Measurements from ENCODE around the gene GPRC5A.

GPRC5A gene

GRCh38 chr12:12943586-12944260, 52.4 kb downstream of the GPRC5A start:
- Histone ChIP-seq H3K9ac (ENCODE audit: low read depth, low read length) (no peak overlapping the region), H3K9me3 (ENCODE audit: control insufficient read depth, insufficient read depth, low read length) (no peaks in the 10 kb centered on the region), H3K36me3 (ENCODE audit: control insufficient read depth, insufficient read depth, low read length) (no peaks in the 10 kb centered on the region), H3K4me1 (ENCODE audit: control insufficient read depth, insufficient read depth, low read length) (no peaks in the 10 kb centered on the region), H3K27ac (ENCODE audit: low read depth, low read length) (no peak overlapping the region), H3K27me3 (ENCODE audit: control insufficient read depth, insufficient read depth, low read length) (no peaks in the 10 kb centered on the region), H3K4me3 (ENCODE audit: low read depth, low read length) (no peak overlapping the region)

GRCh38 chr12:12945591-12945990, 54.2 kb downstream of the GPRC5A start:
- Histone ChIP-seq H3K27me3 (ENCODE audit: control insufficient read depth, insufficient read depth, low read length) (no peaks in the 10 kb centered on the region), H3K4me1 (ENCODE audit: control insufficient read depth, insufficient read depth, low read length) (no peaks in the 10 kb centered on the region), H3K9ac (ENCODE audit: low read depth, low read length) (no peak overlapping the region), H3K4me3 (ENCODE audit: low read depth, low read length) (no peak overlapping the region), H3K27ac (ENCODE audit: low read depth, low read length) (no peak overlapping the region), H3K36me3 (ENCODE audit: control insufficient read depth, insufficient read depth, low read length) (0 out of 2 replicates have a peak, but pooled peaks cover 5% of the 10 kb centered on the region), H3K9me3 (ENCODE audit: control insufficient read depth, insufficient read depth, low read length) (no peaks in the 10 kb centered on the region)

GRCh38 chr12:12946686-12947355, 55.5 kb downstream of the GPRC5A start:
- Histone ChIP-seq H3K36me3 (ENCODE audit: control insufficient read depth, insufficient read depth, low read length) (0 out of 2 replicates have a peak, but pooled peaks cover 5% of the 10 kb centered on the region), H3K27ac (ENCODE audit: low read depth, low read length) (no peak overlapping the region), H3K9ac (ENCODE audit: low read depth, low read length) (no peak overlapping the region), H3K9me3 (ENCODE audit: control insufficient read depth, insufficient read depth, low read length) (no peaks in the 10 kb centered on the region), H3K27me3 (ENCODE audit: control insufficient read depth, insufficient read depth, low read length) (no peaks in the 10 kb centered on the region), H3K4me1 (ENCODE audit: control insufficient read depth, insufficient read depth, low read length) (no peaks in the 10 kb centered on the region), H3K4me3 (ENCODE audit: low read depth, low read length) (no peak overlapping the region)

- Histone ChIP-seq H3K27me3 (ENCODE audit: control insufficient read depth, insufficient read depth, low read length) (no peaks in the 10 kb centered on the region), H3K4me3 (ENCODE audit: low read depth, low read length) (no peak overlapping the region), H3K27ac (ENCODE audit: low read depth, low read length) (no peak overlapping the region), H3K4me1 (ENCODE audit: control insufficient read depth, insufficient read depth, low read length) (no peaks in the 10 kb centered on the region), H3K9me3 (ENCODE audit: control insufficient read depth, insufficient read depth, low read length) (no peaks in the 10 kb centered on the region), H3K36me3 (ENCODE audit: control insufficient read depth, insufficient read depth, low read length) (0 out of 2 replicates have a peak, but pooled peaks cover 5% of the 10 kb centered on the region), H3K9ac (ENCODE audit: low read depth, low read length) (no peak overlapping the region)
Measured at GRCh38 chr12:12947902-12948301, 56.5 kb downstream of the GPRC5A start.

GRCh38 chr12:12951504-12951903, 60.1 kb downstream of the GPRC5A start:
- H3K27ac ChIP-seq (ENCODE audit: low read depth, low read length) = no peak overlapping the region

GRCh38 chr12:12952036-12952435, 60.7 kb downstream of the GPRC5A start, which contains the start of gene GPRC5D:
GPRC5D (minus strand) TSS chr12:12952170; CDS start chr12:12950384, 1,786 bp downstream.
- Histone ChIP-seq H3K36me3 (ENCODE audit: control insufficient read depth, insufficient read depth, low read length) (0 out of 2 replicates have a peak, but pooled peaks cover 5% of the 10 kb centered on the region), H3K27ac (ENCODE audit: low read depth, low read length) (no peak within 1 kb of the TSS), H3K9ac (ENCODE audit: low read depth, low read length) (no peak within 1 kb of the TSS), H3K27me3 (ENCODE audit: control insufficient read depth, insufficient read depth, low read length) (no peaks in the 10 kb centered on the region), H3K4me1 (ENCODE audit: control insufficient read depth, insufficient read depth, low read length) (no peaks in the 10 kb centered on the region), H3K4me3 (ENCODE audit: low read depth, low read length) (no peak within 1 kb of the TSS), H3K9me3 (ENCODE audit: control insufficient read depth, insufficient read depth, low read length) (no peaks in the 10 kb centered on the region)

More at GRCh38 chr12:12951504-12951903, 60.1 kb downstream of the GPRC5A start:
- 0 out of 2 replicates have a peak, but pooled peaks cover 5% of the 10 kb centered on the region for H3K36me3 ChIP-seq (ENCODE audit: control insufficient read depth, insufficient read depth, low read length)
- no peak overlapping the region for H3K4me3 ChIP-seq (ENCODE audit: low read depth, low read length)
- H3K4me1 ChIP-seq (ENCODE audit: control insufficient read depth, insufficient read depth, low read length) = no peaks in the 10 kb centered on the region
- no peaks in the 10 kb centered on the region for H3K27me3 ChIP-seq (ENCODE audit: control insufficient read depth, insufficient read depth, low read length)
- no peak overlapping the region for H3K9ac ChIP-seq (ENCODE audit: low read depth, low read length)
- no peaks in the 10 kb centered on the region for H3K9me3 ChIP-seq (ENCODE audit: control insufficient read depth, insufficient read depth, low read length)

GRCh38 chr12:12954356-12954755, 63.0 kb downstream of the GPRC5A start:
- 0 out of 2 replicates have a peak, but pooled peaks cover 5% of the 10 kb centered on the region for H3K36me3 ChIP-seq (ENCODE audit: control insufficient read depth, insufficient read depth, low read length)
- no peak overlapping the region for H3K27ac ChIP-seq (ENCODE audit: low read depth, low read length)
- no peak overlapping the region for H3K4me3 ChIP-seq (ENCODE audit: low read depth, low read length)
- no peak overlapping the region for H3K9ac ChIP-seq (ENCODE audit: low read depth, low read length)
- no peaks in the 10 kb centered on the region for H3K9me3 ChIP-seq (ENCODE audit: control insufficient read depth, insufficient read depth, low read length)
- no peaks in the 10 kb centered on the region for H3K27me3 ChIP-seq (ENCODE audit: control insufficient read depth, insufficient read depth, low read length)
- H3K4me1 ChIP-seq (ENCODE audit: control insufficient read depth, insufficient read depth, low read length) = no peaks in the 10 kb centered on the region

GRCh38 chr12:12954878-12955625, 63.7 kb downstream of the GPRC5A start:
- H3K27me3 ChIP-seq (ENCODE audit: control insufficient read depth, insufficient read depth, low read length) = no peaks in the 10 kb centered on the region
- no peak overlapping the region for H3K4me3 ChIP-seq (ENCODE audit: low read depth, low read length)
- H3K9ac ChIP-seq (ENCODE audit: low read depth, low read length) = no peak overlapping the region
- H3K9me3 ChIP-seq (ENCODE audit: control insufficient read depth, insufficient read depth, low read length) = no peaks in the 10 kb centered on the region
- H3K27ac ChIP-seq (ENCODE audit: low read depth, low read length) = no peak overlapping the region
- no peaks in the 10 kb centered on the region for H3K36me3 ChIP-seq (ENCODE audit: control insufficient read depth, insufficient read depth, low read length)
- H3K4me1 ChIP-seq (ENCODE audit: control insufficient read depth, insufficient read depth, low read length) = no peaks in the 10 kb centered on the region

GRCh38 chr12:12958886-12959285, 67.5 kb downstream of the GPRC5A start:
- H3K9ac ChIP-seq (ENCODE audit: low read depth, low read length) = no peak overlapping the region
- H3K27ac ChIP-seq (ENCODE audit: low read depth, low read length) = no peak overlapping the region
- no peaks in the 10 kb centered on the region for H3K36me3 ChIP-seq (ENCODE audit: control insufficient read depth, insufficient read depth, low read length)
- H3K9me3 ChIP-seq (ENCODE audit: control insufficient read depth, insufficient read depth, low read length) = no peaks in the 10 kb centered on the region
- H3K4me1 ChIP-seq (ENCODE audit: control insufficient read depth, insufficient read depth, low read length) = no peaks in the 10 kb centered on the region
- no peak overlapping the region for H3K4me3 ChIP-seq (ENCODE audit: low read depth, low read length)
- no peaks in the 10 kb centered on the region for H3K27me3 ChIP-seq (ENCODE audit: control insufficient read depth, insufficient read depth, low read length)

GRCh38 chr12:12960639-12961209, 69.4 kb downstream of the GPRC5A start:
- H3K27ac ChIP-seq (ENCODE audit: low read depth, low read length) = no peak overlapping the region
- H3K4me3 ChIP-seq (ENCODE audit: low read depth, low read length) = no peak overlapping the region
- H3K9me3 ChIP-seq (ENCODE audit: control insufficient read depth, insufficient read depth, low read length) = no peaks in the 10 kb centered on the region
- no peak overlapping the region for H3K9ac ChIP-seq (ENCODE audit: low read depth, low read length)
- no peaks in the 10 kb centered on the region for H3K27me3 ChIP-seq (ENCODE audit: control insufficient read depth, insufficient read depth, low read length)
- H3K36me3 ChIP-seq (ENCODE audit: control insufficient read depth, insufficient read depth, low read length) = no peaks in the 10 kb centered on the region
- no peaks in the 10 kb centered on the region for H3K4me1 ChIP-seq (ENCODE audit: control insufficient read depth, insufficient read depth, low read length)
